GM19035 (cell line): ENCODE results near the gene MRPL17.
"Not testable (repeated sequence)": the region's sequence is repeated elsewhere in the genome, so short reads cannot be mapped to it uniquely, and the experiment has no call there.

Experiments used
- ATAC-seq: cut with Tn5 transposase; IDR thresholded peaks from one replicate; pipeline ENCODE4 v1.9.1; 2021; ENCODE audit not compliant: unreplicated experiment

Gene MRPL17

GRCh38 chr11:6684068-6684467 lies 928 bp upstream of the MRPL17 start:
- not testable (repeated sequence) for ATAC-seq

- ATAC-seq = peak; percentile 0
Observed at GRCh38 chr11:6682591-6682935, 577 bp downstream of the MRPL17 start.

- ATAC-seq = no peak
Observed at GRCh38 chr11:6681949-6682348, 1.2 kb downstream of the MRPL17 start.

GRCh38 chr11:6681505-6681904 lies 1.6 kb downstream of the MRPL17 start:
- no peak for ATAC-seq

- no peak for ATAC-seq
Observed at GRCh38 chr11:6677018-6677417, 6.1 kb downstream of the MRPL17 start.

GRCh38 chr11:6674862-6675261 lies 8.3 kb downstream of the MRPL17 start:
- no peak for ATAC-seq

GRCh38 chr11:6674219-6674597 lies 8.9 kb downstream of the MRPL17 start:
- ATAC-seq = no peak

- no peak for ATAC-seq
Observed at GRCh38 chr11:6673523-6674218, 9.5 kb downstream of the MRPL17 start.

GRCh38 chr11:6671991-6672390 lies 11.1 kb downstream of the MRPL17 start:
- no peak for ATAC-seq

- ATAC-seq = no peak
Observed at GRCh38 chr11:6670202-6670830, 12.8 kb downstream of the MRPL17 start.

- peak; percentile 87 for ATAC-seq
Observed at GRCh38 chr11:6667733-6668374, 15.3 kb downstream of the MRPL17 start.

GRCh38 chr11:6666302-6667183 lies 16.6 kb downstream of the MRPL17 start:
- no peak for ATAC-seq

- no peak for ATAC-seq
Observed at GRCh38 chr11:6664551-6664950, 18.6 kb downstream of the MRPL17 start.

- ATAC-seq = no peak
Observed at GRCh38 chr11:6663794-6664469, 19.2 kb downstream of the MRPL17 start.

GRCh38 chr11:6660712-6661111 lies 22.4 kb downstream of the MRPL17 start:
- ATAC-seq = no peak

GRCh38 chr11:6658647-6659046 lies 24.5 kb downstream of the MRPL17 start:
- ATAC-seq = no peak

GRCh38 chr11:6657346-6657745 lies 25.8 kb downstream of the MRPL17 start:
- no peak for ATAC-seq

GRCh38 chr11:6656936-6657335 lies 26.2 kb downstream of the MRPL17 start:
- no peak for ATAC-seq

GRCh38 chr11:6656584-6656915 lies 26.6 kb downstream of the MRPL17 start:
- ATAC-seq = no peak

GRCh38 chr11:6655790-6656583 lies 27.2 kb downstream of the MRPL17 start, which contains the start of gene DCHS1:
DCHS1 (minus strand) TSS chr11:6655809; CDS start chr11:6641613, 14,196 bp downstream.
- no peak for ATAC-seq
